ENCODE measurements around the gene CASP1. TPM values are rescaled to one million over a fixed set of nuclear protein-coding genes. Genes with fewer than 3 reads are reported as not detected.

CASP1 gene
- 9.6 and 14.4 TPM in 2 replicates for total RNA-seq

DNA sequence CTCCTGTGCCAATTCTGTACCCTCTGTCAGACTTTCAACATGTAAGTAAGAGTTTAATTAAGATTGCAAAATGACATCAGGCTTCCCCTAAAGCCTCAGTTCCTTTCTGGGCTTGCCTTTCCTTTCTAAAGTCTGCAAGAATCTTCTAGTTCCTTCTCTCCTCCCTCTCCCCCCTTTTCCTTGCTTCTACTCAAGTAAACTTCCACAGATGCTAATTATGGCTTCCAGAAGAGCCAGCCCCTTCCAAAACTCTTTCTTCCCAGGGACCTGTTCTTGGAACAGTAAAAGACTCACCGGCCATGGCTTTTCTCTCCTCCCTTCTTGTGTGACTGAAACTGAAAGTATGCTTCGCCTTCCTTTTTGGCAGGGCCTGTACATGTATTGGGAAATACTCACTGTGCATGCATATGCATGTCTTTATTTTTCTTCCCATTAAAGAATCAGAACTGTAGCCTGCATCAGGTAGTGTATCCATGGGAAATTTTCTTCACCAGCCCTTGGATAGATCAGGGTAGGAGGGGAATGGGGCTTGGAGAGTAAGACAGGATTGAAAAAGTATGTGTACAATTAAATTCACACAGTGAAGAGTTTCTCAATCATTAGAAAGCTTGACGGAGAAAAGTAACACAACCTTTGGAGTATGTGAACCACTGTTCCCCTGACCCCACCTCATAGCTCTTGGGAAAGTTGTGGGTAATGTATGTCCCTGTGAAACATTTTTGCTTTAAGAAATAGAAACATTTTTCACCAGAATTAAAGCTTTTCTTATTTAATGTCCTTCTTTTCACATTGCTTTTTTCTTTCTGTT is at the start of gene CASP1:
CASP1 (minus strand) TSS at position 332 of the 808 bp plus-strand sequence; CDS start at position 301, 31 bp downstream.

DNA sequence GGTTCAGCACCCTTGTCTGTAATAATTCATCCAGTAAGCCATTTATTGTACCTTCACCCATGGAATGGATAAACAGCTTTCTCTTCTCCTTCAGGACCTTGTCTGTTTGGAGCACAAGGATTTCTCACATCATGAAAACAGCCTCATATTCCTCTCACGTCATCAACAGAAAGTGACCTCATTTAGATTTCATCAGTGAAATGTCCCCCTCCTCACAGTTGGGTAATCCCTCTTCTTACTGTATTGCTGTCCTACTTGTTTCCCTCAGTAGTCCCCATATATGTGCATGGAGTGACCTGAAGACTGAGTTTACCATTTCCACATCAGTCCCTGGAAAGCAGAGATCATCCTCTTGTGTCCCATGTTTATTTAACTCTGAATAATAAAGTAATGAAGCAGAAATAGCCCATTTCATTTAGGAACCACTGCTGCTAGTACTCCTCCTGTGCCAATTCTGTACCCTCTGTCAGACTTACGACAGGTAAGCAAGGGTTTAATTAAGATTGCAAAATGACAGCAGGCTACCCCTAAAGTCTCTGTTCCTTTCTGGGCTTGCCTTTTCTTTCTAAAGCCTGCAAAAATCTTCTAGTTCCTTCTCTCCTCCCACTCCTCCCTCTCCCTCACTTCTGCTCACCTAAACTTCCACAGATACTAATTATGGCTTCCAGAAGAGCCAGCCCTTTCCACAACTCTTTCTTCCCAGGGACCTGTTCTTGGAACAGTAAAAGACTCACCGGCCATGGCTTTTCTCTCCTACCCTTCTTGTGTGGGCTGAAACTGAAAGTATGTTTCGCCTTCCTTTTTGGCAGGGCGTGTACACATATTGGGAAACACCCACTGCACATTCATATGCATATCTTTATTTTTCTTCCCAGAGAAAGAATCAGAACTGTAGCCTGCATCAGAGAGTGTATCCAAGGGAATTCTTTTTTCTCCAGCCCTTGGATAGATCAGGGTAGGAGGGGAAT is 9.9 kb upstream of the CASP1 start, which contains the start of gene CARD16:
CARD16 (minus strand) TSS at position 779 of the 968 bp plus-strand sequence; CDS start at position 741, 38 bp downstream.

DNA sequence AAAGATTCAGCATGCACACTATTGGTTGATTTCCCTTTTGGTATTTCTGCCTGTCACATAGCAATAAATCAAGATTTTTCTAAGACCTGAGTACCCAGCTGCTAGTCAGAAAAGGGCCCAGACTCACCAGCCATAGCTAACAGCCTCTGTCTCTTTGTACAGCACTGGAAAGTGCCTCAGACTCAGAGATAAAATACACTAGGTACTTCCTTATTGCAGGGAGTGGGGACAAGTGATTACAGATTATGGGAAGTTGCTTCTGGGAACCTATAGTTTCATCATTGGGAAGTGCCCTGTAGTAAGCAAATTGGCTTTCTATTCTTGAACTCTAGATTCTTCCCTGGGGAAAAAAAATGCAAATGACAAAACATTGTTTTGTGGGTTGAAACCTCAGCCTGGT is 11.9 kb downstream of the CASP1 start, which contains the start of gene CASP5:
CASP5 (minus strand) TSS at position 166 of the 400 bp plus-strand sequence; CDS start at position 134, 32 bp downstream.

Other genes with a start within 250 kb of the CASP1 start
- gene CASP12, start 136.7 kb downstream of the CASP1 start, total RNA-seq: 4.9 and 5.3 TPM in 2 replicates
- gene CASP4, start 66.6 kb downstream of the CASP1 start, total RNA-seq: 147 and 277 TPM in 2 replicates
- gene CASP5, start 12.0 kb downstream of the CASP1 start, total RNA-seq: not detected in 2 replicates
- 32.0 and 35.9 TPM in 2 replicates for gene CARD16, start 10.2 kb upstream of the CASP1 start, total RNA-seq
- gene CARD18, start 104.6 kb upstream of the CASP1 start, total RNA-seq: not detected in 2 replicates